Caco-2 (cell line): Measurements from ENCODE around the gene NFRKB. TPM values are rescaled to one million over a fixed set of nuclear protein-coding genes. Genes with fewer than 3 reads are reported as not detected.
"Not testable (repeated sequence)": the region's sequence is repeated elsewhere in the genome, so short reads cannot be mapped to it uniquely, and the experiment has no call there.

Experiments used
- BruUV-seq: library from RNA; stranded (reverse); fragments of 400-500 nt; replicated peaks from 2 replicates; lab custom pipeline; 2021; lab: Mats Ljungman, UMichigan
- CTCF ChIA-PET: fragments of 300-600 bp; sonication (Branson Sonifier 250); formaldehyde crosslinking; loops from one replicate; lab custom pipeline; 2022; ENCODE audit warnings: antibody characterized with exemption; lab: Charles Lee
- POLR2A ChIA-PET: fragments of 300-600 bp; sonication (Branson Sonifier 250); formaldehyde crosslinking; loops from one replicate; lab custom pipeline; 2022; ENCODE audit warnings: antibody characterized with exemption; lab: Charles Lee
- DNase-seq, 2 experiments: peaks; one replicate each; pipeline versions ENCODE4 v3.0.0 to v3.0.0-alpha.2; 2020 to 2022
- H3K27me3 ChIP-seq: replicated peaks from 2 replicates; pipeline ENCODE4 v1.6.0; 2011; ENCODE audit warnings: low read length; ENCODE audit not compliant: control insufficient read depth, insufficient read depth
- H3K36me3 ChIP-seq: 2 replicates; pipeline ENCODE4 v1.5.1; 2011; ENCODE audit warnings: low read length; ENCODE audit not compliant: control insufficient read depth, insufficient read depth
- H3K4me1 ChIP-seq: fragments of 250-450 bp; sonication (Bioruptor Pico); 2 replicates; pipeline ENCODE4 v1.5.1; 2020; ENCODE audit warnings: mild to moderate bottlenecking
- H3K4me3 ChIP-seq: 2 replicates; pipeline ENCODE4 v1.5.1; 2011; ENCODE audit warnings: low read depth, mild to moderate bottlenecking, control low read depth, low read length
- H3K9me3 ChIP-seq: fragments of 250-450 bp; sonication (Bioruptor Pico); 2 replicates; pipeline ENCODE4 v1.5.1; 2020; ENCODE audit warnings: mild to moderate bottlenecking, moderate library complexity
- H3K27ac Mint-ChIP-seq: one replicate; pipeline ENCODE4 v1.8.0; 2022; ENCODE audit warnings: mixed read lengths; ENCODE audit not compliant: unreplicated experiment
- H3K27me3 Mint-ChIP-seq: one replicate; pipeline ENCODE4 v1.8.0; 2022; ENCODE audit warnings: mixed read lengths; ENCODE audit not compliant: insufficient read depth, unreplicated experiment
- H3K36me3 Mint-ChIP-seq: one replicate; pipeline ENCODE4 v1.8.0; 2022; ENCODE audit warnings: mild to moderate bottlenecking, mixed read lengths; ENCODE audit not compliant: insufficient read depth, unreplicated experiment
- H3K4me1 Mint-ChIP-seq: one replicate; pipeline ENCODE4 v1.8.0; 2022; ENCODE audit warnings: low read depth, mixed read lengths; ENCODE audit not compliant: unreplicated experiment
- H3K4me3 Mint-ChIP-seq: one replicate; pipeline ENCODE4 v1.8.0; 2022; ENCODE audit warnings: mild to moderate bottlenecking, moderate library complexity, mixed read lengths; ENCODE audit not compliant: unreplicated experiment
- H3K9me3 Mint-ChIP-seq: one replicate; pipeline ENCODE4 v1.8.0; 2022; ENCODE audit warnings: mixed read lengths; ENCODE audit not compliant: unreplicated experiment
- intact Hi-C: fragments of 100-400 bp; cut with micrococcal nuclease; formaldehyde crosslinking; loops from one replicate; pipeline ENCODE4 v1.10.0; 2022; ENCODE audit not compliant: unreplicated experiment
- total RNA-seq: library from RNA; stranded (reverse); gene quantifications from 2 replicates; pipeline ENCODE4 v1.2.3, GENCODE V29; 2022
- TF ChIP-seq, protein P1 (sequence below), 2 experiments: fragments of 200-600 bp in 1 of 2; IDR thresholded peaks; 1 replicate in 1 of 2; 2 replicates in 1 of 2; pipeline versions ENCODE4 v1.5.1 to v1.8.0; 2011 to 2022; ENCODE audit warnings: antibody characterized with exemption in 1 of 2, control low read depth in 1 of 2, inconsistent platforms in 1 of 2, low read depth in 1 of 2, low read length in 1 of 2, mild to moderate bottlenecking in 1 of 2, moderate library complexity in 1 of 2; ENCODE audit not compliant: insufficient read depth in 1 of 2, severe bottlenecking in 1 of 2, unreplicated experiment in 1 of 2

NFRKB gene
- total RNA-seq, 1 experiment from 2014 or later, result 104 TPM

- H3K4me3 ChIP-seq, result no peak overlapping the region
- BruUV-seq, result no TSS peak
- H3K9me3 Mint-ChIP-seq, result no peaks in the 10 kb centered on the region
- no peaks in the 10 kb centered on the region for H3K4me1 Mint-ChIP-seq
- ChIA-PET POLR2A (no interaction called here), CTCF (no interaction called here)
- peaks cover 28% of the 10 kb centered on the region for H3K36me3 ChIP-seq
- H3K9me3 ChIP-seq, result no peaks in the 10 kb centered on the region
- no peak overlapping the region for H3K27ac Mint-ChIP-seq
- TF ChIP-seq, protein P1, sequence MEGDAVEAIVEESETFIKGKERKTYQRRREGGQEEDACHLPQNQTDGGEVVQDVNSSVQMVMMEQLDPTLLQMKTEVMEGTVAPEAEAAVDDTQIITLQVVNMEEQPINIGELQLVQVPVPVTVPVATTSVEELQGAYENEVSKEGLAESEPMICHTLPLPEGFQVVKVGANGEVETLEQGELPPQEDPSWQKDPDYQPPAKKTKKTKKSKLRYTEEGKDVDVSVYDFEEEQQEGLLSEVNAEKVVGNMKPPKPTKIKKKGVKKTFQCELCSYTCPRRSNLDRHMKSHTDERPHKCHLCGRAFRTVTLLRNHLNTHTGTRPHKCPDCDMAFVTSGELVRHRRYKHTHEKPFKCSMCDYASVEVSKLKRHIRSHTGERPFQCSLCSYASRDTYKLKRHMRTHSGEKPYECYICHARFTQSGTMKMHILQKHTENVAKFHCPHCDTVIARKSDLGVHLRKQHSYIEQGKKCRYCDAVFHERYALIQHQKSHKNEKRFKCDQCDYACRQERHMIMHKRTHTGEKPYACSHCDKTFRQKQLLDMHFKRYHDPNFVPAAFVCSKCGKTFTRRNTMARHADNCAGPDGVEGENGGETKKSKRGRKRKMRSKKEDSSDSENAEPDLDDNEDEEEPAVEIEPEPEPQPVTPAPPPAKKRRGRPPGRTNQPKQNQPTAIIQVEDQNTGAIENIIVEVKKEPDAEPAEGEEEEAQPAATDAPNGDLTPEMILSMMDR (IDR thresholded peaks at IDR 0.05; ENCODE audit: insufficient read depth in 1 of 2, low read depth in 1 of 2, low read length in 1 of 2, severe bottlenecking in 1 of 2, unreplicated experiment in 1 of 2), result no peak
- no peaks in the 10 kb centered on the region for H3K4me1 ChIP-seq
- intact Hi-C loops, result no loop called here
- no peaks in the 10 kb centered on the region for H3K27me3 ChIP-seq
- DNase-seq, result no peak
- no peaks in the 10 kb centered on the region for H3K27me3 Mint-ChIP-seq
- peaks cover 99% of the 10 kb centered on the region for H3K36me3 Mint-ChIP-seq
- H3K4me3 Mint-ChIP-seq, result no peak overlapping the region
Observed at GRCh38 chr11:129880311-129880710, 15.1 kb downstream of the NFRKB start.

DNA sequence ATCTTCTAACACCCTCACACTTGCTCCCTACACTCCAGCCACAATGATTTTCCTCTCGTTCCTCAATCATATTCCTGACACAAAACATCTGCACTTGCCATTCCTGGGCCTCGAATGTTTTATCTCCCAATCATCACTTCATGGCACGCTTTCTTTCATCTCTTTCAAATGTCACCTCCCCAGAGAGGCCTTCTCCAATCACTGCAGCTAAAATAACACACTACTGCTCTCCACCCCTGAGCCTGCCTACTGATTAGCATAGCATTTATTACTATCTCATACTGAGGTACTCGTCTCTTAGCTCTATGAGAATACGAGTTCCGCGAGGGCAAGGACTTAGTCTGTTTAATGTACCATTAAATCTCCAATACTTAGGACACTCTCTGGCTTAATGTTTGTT lies 23.5 kb downstream of the NFRKB start:
- Histone ChIP-seq H3K36me3 (peaks cover 15% of the 10 kb centered on the region), H3K27me3 (no peaks in the 10 kb centered on the region), H3K4me3 (no peak overlapping the region), H3K4me1 (peaks cover 6% of the 10 kb centered on the region), H3K9me3 (no peaks in the 10 kb centered on the region)
- H3K4me1 Mint-ChIP-seq, result peaks cover 1% of the 10 kb centered on the region
- H3K9me3 Mint-ChIP-seq, result no peaks in the 10 kb centered on the region
- ChIA-PET CTCF (interaction anchor here (1.2 kb wide), 1 partner anchor 93 kb away, joined by 3 read pairs; no protein-coding TSS in a partner anchor), POLR2A (no interaction called here)
- no peak overlapping the region for H3K27ac Mint-ChIP-seq
- H3K36me3 Mint-ChIP-seq, result peaks cover 83% of the 10 kb centered on the region
- H3K27me3 Mint-ChIP-seq, result no peaks in the 10 kb centered on the region
- H3K4me3 Mint-ChIP-seq, result no peak overlapping the region
- TF ChIP-seq, protein P1 (IDR thresholded peaks at IDR 0.05; ENCODE audit: insufficient read depth in 1 of 2, low read depth in 1 of 2, low read length in 1 of 2, severe bottlenecking in 1 of 2, unreplicated experiment in 1 of 2), result no peak
- DNase-seq, result no peak
- BruUV-seq, result no TSS peak
- intact Hi-C loops, result no loop called here

DNA sequence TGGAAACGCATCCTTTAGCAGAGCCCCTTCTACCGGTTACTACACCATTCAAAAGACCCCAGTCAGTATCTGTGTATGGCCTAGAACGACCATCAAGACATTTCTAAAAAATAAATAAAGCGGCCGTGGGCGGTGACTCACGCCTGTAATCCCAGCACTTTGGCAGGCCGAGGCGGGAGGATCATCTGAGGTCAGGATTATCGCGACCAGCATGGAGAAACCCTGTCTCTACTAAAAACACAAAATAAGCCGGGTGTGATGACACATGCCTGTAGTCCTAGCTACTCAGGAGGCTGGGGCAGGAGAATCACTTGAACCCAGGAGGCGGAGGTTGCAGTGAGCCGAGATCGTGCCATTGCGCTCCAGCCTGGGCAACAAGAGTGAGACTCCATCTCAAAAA lies 26.8 kb downstream of the NFRKB start:
- H3K27me3 ChIP-seq, H3K27ac Mint-ChIP-seq, CTCF ChIA-PET, H3K4me3 ChIP-seq, H3K4me3 Mint-ChIP-seq, H3K9me3 Mint-ChIP-seq, intact Hi-C loops, H3K27me3 Mint-ChIP-seq, POLR2A ChIA-PET, BruUV-seq, DNase-seq, H3K9me3 ChIP-seq: not testable (repeated sequence)
- H3K4me1 Mint-ChIP-seq, result peaks cover 20% of the 10 kb centered on the region
- Histone ChIP-seq H3K36me3 (peaks cover 24% of the 10 kb centered on the region), H3K4me1 (peaks cover 26% of the 10 kb centered on the region)
- peaks cover 84% of the 10 kb centered on the region for H3K36me3 Mint-ChIP-seq
